Endodermal cell (in vitro differentiated cells): Measurements from ENCODE around the gene SEPTIN5. TPM values are rescaled to one million over a fixed set of nuclear protein-coding genes. Genes with fewer than 3 reads are reported as not detected.

Experiments
- DNase-seq: peaks from one replicate; pipeline ENCODE4 v3.0.0-alpha.2; 2017
- H3K27ac ChIP-seq: 2 replicates; pipeline ENCODE4 v1.5.1; 2013; ENCODE audit warnings: mild to moderate bottlenecking, low read depth, low read length, moderate library complexity
- H3K27me3 ChIP-seq: 2 replicates; pipeline ENCODE4 v1.6.1; 2013; ENCODE audit warnings: mild to moderate bottlenecking, low read length, moderate library complexity; ENCODE audit not compliant: insufficient read depth, control insufficient read depth, poor library complexity, severe bottlenecking
- H3K36me3 ChIP-seq: 2 replicates; pipeline ENCODE4 v1.7.0; 2013; ENCODE audit warnings: mild to moderate bottlenecking, low read length, moderate library complexity; ENCODE audit not compliant: control insufficient read depth, insufficient read depth
- H3K4me1 ChIP-seq: one replicate; pipeline ENCODE4 v1.7.0; 2013; ENCODE audit warnings: low read length; ENCODE audit not compliant: control insufficient read depth, insufficient read depth
- H3K4me3 ChIP-seq: 2 replicates; pipeline ENCODE4 v1.5.1; 2013; ENCODE audit warnings: mild to moderate bottlenecking, low read length, moderate library complexity
- H3K9ac ChIP-seq: 2 replicates; pipeline ENCODE4 v1.6.1; 2013; ENCODE audit warnings: mild to moderate bottlenecking, low read length, moderate library complexity; ENCODE audit not compliant: poor library complexity, severe bottlenecking; ENCODE audit errors: extremely low read depth
- H3K9me3 ChIP-seq: 2 replicates; pipeline ENCODE4 v1.6.1; 2013; ENCODE audit warnings: mild to moderate bottlenecking, low read length, moderate library complexity; ENCODE audit not compliant: control insufficient read depth
- H3K27ac Mint-ChIP-seq: 2 replicates; pipeline ENCODE4 v1.8.0; 2020; ENCODE audit warnings: mixed read lengths
- H3K27me3 Mint-ChIP-seq: 2 replicates; pipeline ENCODE4 v1.8.0; 2021; ENCODE audit warnings: mild to moderate bottlenecking, mixed read lengths; ENCODE audit not compliant: insufficient read depth
- H3K36me3 Mint-ChIP-seq: 2 replicates; pipeline ENCODE4 v1.8.0; 2020; ENCODE audit warnings: low read depth, mixed read lengths
- H3K4me1 Mint-ChIP-seq: 2 replicates; pipeline ENCODE4 v1.8.0; 2020; ENCODE audit warnings: mixed read lengths
- H3K4me3 Mint-ChIP-seq: 2 replicates; pipeline ENCODE4 v1.8.0; 2020; ENCODE audit warnings: mild to moderate bottlenecking, moderate library complexity, mixed read lengths
- H3K9me3 Mint-ChIP-seq: 2 replicates; pipeline ENCODE4 v1.8.0; 2020; ENCODE audit warnings: mild to moderate bottlenecking, mixed read lengths
- CTCF ChIP-seq: fragments of 200-600 bp; sonication (generic); conservative IDR thresholded peaks from 2 replicates; pipeline ENCODE4 v1.5.0; 2021; ENCODE audit warnings: antibody characterized with exemption, mild to moderate bottlenecking
- WGBS, 2 experiments: methylation state at CpG; one replicate each; pipeline versions ENCODE4 v1.1.5 to v1.1.7; 2013; ENCODE audit warnings: missing lambda C conversion rate in 2 of 2, mixed read lengths in 1 of 2; ENCODE audit not compliant: insufficient coverage in 1 of 2, insufficient read length in 1 of 2; 5-methylcytosine and 5-hydroxymethylcytosine counted together
- total RNA-seq, 2 donors: library from RNA; stranded (reverse); fragmentation: NEBNext Ultra II Directional in 1 of 2; extraction: Animal tissue kit (Norgen Biotek cat#: 25700) in 1 of 2; gene quantifications; 2 replicates in 1 of 2; 3 replicates in 1 of 2; pipeline ENCODE4 v1.2.1, GENCODE V29; 2021

SEPTIN5 gene
- total RNA-seq, 2 donors from 2014 or later: 9.8 to 20.0 TPM

DNA sequence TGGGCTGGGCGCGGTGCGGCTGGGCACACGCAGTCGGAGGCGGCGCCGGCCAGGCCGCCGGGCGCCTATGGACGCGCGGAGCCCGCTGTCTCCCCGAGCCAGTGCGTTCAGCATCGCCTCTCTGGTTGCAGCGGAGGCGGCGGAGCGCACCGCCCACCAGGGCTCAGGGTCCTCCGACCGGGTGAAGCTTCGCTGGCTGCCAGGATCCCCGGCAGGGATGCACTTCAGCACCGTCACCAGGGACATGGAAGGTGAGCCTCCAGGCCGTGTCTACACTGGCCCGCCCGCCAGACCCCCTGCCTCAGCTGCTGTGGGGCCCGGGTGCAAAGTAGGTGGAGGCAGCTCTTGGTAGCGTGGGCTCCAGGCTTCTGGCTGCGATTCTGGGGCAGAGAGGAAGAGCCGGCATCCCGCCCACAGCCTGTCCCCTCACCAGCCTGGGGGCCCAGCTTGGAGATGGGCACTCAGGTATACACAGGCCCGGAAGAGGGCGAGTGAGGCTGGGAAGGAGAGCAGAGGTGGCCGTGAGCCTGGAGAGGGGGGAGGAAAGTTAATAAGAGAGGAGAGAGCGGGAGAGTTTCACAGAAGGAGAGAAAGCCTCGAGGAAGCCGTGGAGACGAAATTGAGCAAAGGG, 45.2 kb downstream of the SEPTIN5 start:
- peaks cover 15% of the 10 kb centered on the region for H3K4me1 Mint-ChIP-seq
- H3K4me3 Mint-ChIP-seq: peak overlapping the region; percentile 51
- DNase-seq: peak; percentile 73
- no peak overlapping the region for H3K27ac Mint-ChIP-seq
- no peak overlapping the region for H3K27ac ChIP-seq
- no peaks in the 10 kb centered on the region for H3K36me3 Mint-ChIP-seq
- no peaks in the 10 kb centered on the region for H3K9me3 ChIP-seq
- H3K27me3 ChIP-seq: peaks cover 95% of the 10 kb centered on the region
- no peak overlapping the region for H3K4me3 ChIP-seq
- H3K36me3 ChIP-seq: no peaks in the 10 kb centered on the region
- TF ChIP-seq CTCF: no peak
- H3K9me3 Mint-ChIP-seq: no peaks in the 10 kb centered on the region
- no peaks in the 10 kb centered on the region for H3K4me1 ChIP-seq
- no peak overlapping the region for H3K9ac ChIP-seq
- WGBS, 2 experiments: 4 to 7% methylated on average over 20 to 43 of the region's 43 CpGs
- H3K27me3 Mint-ChIP-seq: peaks cover 89% of the 10 kb centered on the region

GRCh38 chr22:19760058-19760950, 46.0 kb downstream of the SEPTIN5 start, which contains the start of gene TBX1:
TSS of gene TBX1 (plus strand) at chr22:19760778. CDS start at chr22:19760844, 66 bp downstream.
- Mint-ChIP-seq H3K4me1 (peaks cover 15% of the 10 kb centered on the region), H3K27ac (no peak within 1 kb of the TSS), H3K4me3 (peak within 1 kb of the TSS; percentile 51), H3K9me3 (no peaks in the 10 kb centered on the region), H3K36me3 (no peaks in the 10 kb centered on the region), H3K27me3 (peaks cover 89% of the 10 kb centered on the region)
- Histone ChIP-seq H3K27ac (no peak within 1 kb of the TSS), H3K9me3 (no peaks in the 10 kb centered on the region), H3K27me3 (peaks cover 95% of the 10 kb centered on the region), H3K36me3 (no peaks in the 10 kb centered on the region), H3K9ac (no peak within 1 kb of the TSS), H3K4me3 (no peak within 1 kb of the TSS), H3K4me1 (no peaks in the 10 kb centered on the region)
- no peak for TF ChIP-seq CTCF
- WGBS, 2 experiments: 2 to 3% methylated on average over 18 to 52 of the region's 79 CpGs
- DNase-seq: no peak

GRCh38 chr22:19760951-19761724, 46.8 kb downstream of the SEPTIN5 start:
- H3K4me1 ChIP-seq: no peaks in the 10 kb centered on the region
- H3K9ac ChIP-seq: no peak overlapping the region
- H3K36me3 Mint-ChIP-seq: no peaks in the 10 kb centered on the region
- no peak overlapping the region for H3K27ac ChIP-seq
- H3K27ac Mint-ChIP-seq: no peak overlapping the region
- 4% methylated on average over 24 to 117 of the region's 117 CpGs for WGBS, 2 experiments
- H3K9me3 Mint-ChIP-seq: no peaks in the 10 kb centered on the region
- H3K4me1 Mint-ChIP-seq: peaks cover 13% of the 10 kb centered on the region
- no peak for TF ChIP-seq CTCF
- H3K4me3 ChIP-seq: no peak overlapping the region
- H3K27me3 ChIP-seq: peaks cover 95% of the 10 kb centered on the region
- no peaks in the 10 kb centered on the region for H3K9me3 ChIP-seq
- H3K36me3 ChIP-seq: no peaks in the 10 kb centered on the region
- H3K27me3 Mint-ChIP-seq: peaks cover 86% of the 10 kb centered on the region
- peak; percentile 63 for DNase-seq
- peak overlapping the region; percentile 41 for H3K4me3 Mint-ChIP-seq
